Esophagus muscularis mucosa (tissue), 4 donors: ENCODE measurements around the gene NDUFC2.

ENCODE experiments used
- CTCF ChIP-seq, 3 experiments: fragments of 200-600 bp in 2 of 3; fragments of 450-650 bp in 1 of 3; sonication (generic) in 2 of 3; IDR thresholded peaks; one replicate each; pipeline ENCODE4 v1.5.1; 2017 to 2019; ENCODE audit warnings: antibody characterized with exemption in 3 of 3, mild to moderate bottlenecking in 2 of 3, moderate library complexity in 1 of 3
- EP300 ChIP-seq: sonication (generic); formaldehyde crosslinking; IDR thresholded peaks from one replicate; pipeline ENCODE4 v1.6.1; 2017; ENCODE audit warnings: antibody characterized with exemption
- POLR2A ChIP-seq: fragments of 450-650 bp; IDR thresholded peaks from one replicate; pipeline ENCODE4 v1.6.1; 2017; ENCODE audit warnings: antibody characterized with exemption, moderate library complexity, mild to moderate bottlenecking, low read depth
- POLR2AphosphoS5 ChIP-seq, 2 donors: sonication (generic); formaldehyde crosslinking; IDR thresholded peaks; one replicate each; pipeline ENCODE4 v1.6.1; 2017; ENCODE audit warnings: antibody characterized with exemption in 2 of 2

GRCh38 chr11:78037825-78038620 lies 41.6 kb downstream of the NDUFC2 start:
- no peak for TF ChIP-seq CTCF (IDR thresholded peaks at IDR 0.05)
- TF ChIP-seq EP300 = no peak
- no peak for TF ChIP-seq POLR2A
- TF ChIP-seq POLR2AphosphoS5 (IDR thresholded peaks at IDR 0.05) = no peak
